GM18526 (cell line): ENCODE measurements around the gene PRR7.

Experiments
- POLR2A ChIP-seq: IDR thresholded peaks from 3 replicates; pipeline ENCODE4 v1.6.1; 2011; ENCODE audit not compliant: insufficient read length; ENCODE audit errors: extremely low read depth

PRR7 gene

GRCh38 chr5:177431317-177432142, 15.1 kb upstream of the PRR7 start:
- no peak for TF ChIP-seq POLR2A

GRCh38 chr5:177432143-177432838, 14.3 kb upstream of the PRR7 start:
- no peak for TF ChIP-seq POLR2A

- TF ChIP-seq POLR2A = no peak
These were observed 13.6 kb upstream of the PRR7 start for GRCh38 chr5:177432839-177433657.

GRCh38 chr5:177433658-177434217, 12.9 kb upstream of the PRR7 start:
- TF ChIP-seq POLR2A = peak; percentile 16

DNA sequence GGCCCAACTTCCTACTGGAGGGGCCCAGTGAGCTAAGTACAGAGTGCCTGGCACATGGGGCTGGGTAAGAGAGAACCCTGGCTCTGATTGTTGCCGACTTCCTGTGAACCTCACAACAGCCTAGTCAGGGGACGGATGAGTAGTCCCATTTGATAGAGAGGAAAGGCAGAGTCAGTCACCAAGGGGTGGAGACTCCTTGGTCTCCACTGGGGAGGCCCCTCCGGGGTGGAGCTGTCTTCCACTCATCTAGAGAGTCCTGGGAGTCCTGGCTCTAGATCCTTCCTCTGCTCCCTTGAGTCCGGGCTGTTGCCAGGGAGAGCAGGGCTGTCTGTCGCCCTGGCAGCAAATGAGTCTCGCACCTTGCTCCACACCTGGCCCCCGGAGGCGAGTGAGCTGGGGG, 12.2 kb upstream of the PRR7 start:
- TF ChIP-seq POLR2A = no peak

- TF ChIP-seq POLR2A = no peak
These were observed 11.5 kb upstream of the PRR7 start for GRCh38 chr5:177434942-177435738.

- TF ChIP-seq POLR2A = no peak
These were observed 10.6 kb upstream of the PRR7 start for GRCh38 chr5:177435847-177436536.

GRCh38 chr5:177437623-177438022, 9.0 kb upstream of the PRR7 start:
- no peak for TF ChIP-seq POLR2A

DNA sequence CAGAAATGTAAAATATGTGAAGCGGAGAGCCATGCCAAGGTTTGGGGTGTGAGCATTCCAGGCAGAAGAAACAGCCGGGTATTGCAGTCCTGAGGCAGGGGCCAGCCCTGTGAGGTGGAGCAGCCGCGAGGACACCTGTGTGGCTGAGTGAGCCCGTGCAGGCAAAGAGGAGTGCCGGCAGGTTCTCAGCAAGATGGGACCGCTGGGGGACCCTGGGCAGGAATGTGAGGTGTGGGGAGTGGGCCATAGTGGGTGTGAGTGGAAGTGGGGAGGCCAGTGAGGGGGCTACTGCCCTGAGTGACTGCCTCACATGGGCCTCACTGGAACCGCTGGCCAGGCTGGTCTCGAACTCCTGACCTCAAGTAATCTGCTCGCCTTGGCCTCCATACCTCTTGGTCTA, 8.1 kb upstream of the PRR7 start:
- TF ChIP-seq POLR2A = no peak

DNA sequence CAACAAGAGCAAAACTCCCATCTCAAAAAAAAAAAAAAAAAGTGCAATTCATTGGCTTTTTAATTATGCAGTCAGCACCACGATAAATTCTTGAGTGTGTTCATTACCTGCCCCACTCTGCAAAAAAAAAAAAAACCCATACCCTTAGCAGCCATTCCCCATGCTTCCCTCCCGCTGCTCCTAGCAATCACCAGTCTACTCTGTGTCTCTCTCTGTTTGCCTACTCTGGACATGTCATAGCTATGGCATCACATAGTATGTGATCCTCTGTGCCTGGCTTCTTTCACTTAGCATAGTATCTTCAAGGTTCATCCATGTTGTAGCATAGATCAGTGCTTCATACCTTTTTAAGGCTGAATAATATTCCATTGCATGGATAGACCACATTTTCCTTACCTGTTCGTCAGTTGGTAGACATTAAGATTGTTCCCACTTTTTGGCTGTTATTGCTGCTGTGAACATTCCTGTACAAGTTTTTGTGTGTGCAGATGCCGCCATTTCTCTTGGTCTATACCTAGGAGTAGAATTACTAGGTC, 7.0 kb upstream of the PRR7 start:
- no peak for TF ChIP-seq POLR2A

DNA sequence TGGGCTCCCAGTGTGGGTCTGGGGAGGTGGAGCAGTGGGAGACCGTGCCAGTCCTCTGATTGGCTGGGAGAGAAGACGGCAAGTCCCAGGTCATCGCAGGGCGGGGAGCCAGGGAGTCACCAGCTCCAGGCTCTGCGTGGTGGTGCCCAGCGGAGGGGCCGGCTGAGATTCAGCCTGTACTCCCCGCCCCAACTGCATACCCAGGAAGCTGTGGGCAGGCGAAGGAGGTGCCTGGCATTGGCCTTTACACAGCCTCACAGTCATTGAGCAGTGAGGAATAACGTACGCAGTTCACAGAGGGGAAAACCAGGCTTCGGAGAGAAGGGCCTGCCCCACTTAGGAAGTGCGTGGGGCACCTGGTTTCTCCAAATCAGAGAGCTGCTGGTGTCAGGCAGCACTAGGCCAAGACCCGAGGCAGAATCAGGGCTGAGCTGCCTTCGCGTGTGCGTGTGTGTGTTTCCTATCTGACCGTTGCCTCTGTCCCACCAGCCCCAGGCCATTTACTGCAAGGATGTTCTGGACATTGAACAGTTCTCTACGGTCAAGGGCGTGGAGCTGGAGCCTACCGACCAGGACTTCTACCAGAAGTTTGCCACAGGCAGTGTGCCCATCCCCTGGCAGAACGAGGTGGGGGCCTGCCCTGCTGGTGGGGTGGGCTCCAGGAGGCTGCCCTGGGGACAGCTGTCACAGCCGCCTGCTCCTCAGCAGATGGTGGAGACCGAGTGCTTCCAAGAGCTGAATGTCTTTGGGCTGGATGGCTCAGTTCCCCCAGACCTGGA, 6.2 kb upstream of the PRR7 start:
- no peak for TF ChIP-seq POLR2A

GRCh38 chr5:177440990-177441780, 5.4 kb upstream of the PRR7 start:
- TF ChIP-seq POLR2A = no peak

GRCh38 chr5:177442066-177442826, 4.4 kb upstream of the PRR7 start:
- TF ChIP-seq POLR2A = no peak
